Mesendoderm (in vitro differentiated cells): ENCODE data around the gene C10orf120.

ENCODE experiments used
- DNase-seq: peaks from one replicate; pipeline ENCODE4 v3.0.0; 2013
- H2AK5ac ChIP-seq: 2 replicates; pipeline ENCODE4 v1.6.1; 2013; ENCODE audit warnings: low read length, inconsistent platforms
- H2BK120ac ChIP-seq: 2 replicates; pipeline ENCODE4 v1.6.1; 2013; ENCODE audit warnings: low read depth, mild to moderate bottlenecking, low read length, moderate library complexity, mixed read lengths
- H2BK15ac ChIP-seq: replicated peaks from 2 replicates; pipeline ENCODE4 v1.6.1; 2013; ENCODE audit warnings: low read depth, mild to moderate bottlenecking, moderate library complexity
- H2BK5ac ChIP-seq: 2 replicates; pipeline ENCODE4 v1.6.1; 2013; ENCODE audit warnings: low read length, inconsistent platforms
- H3K18ac ChIP-seq: 2 replicates; pipeline ENCODE4 v1.6.1; 2013; ENCODE audit warnings: mild to moderate bottlenecking, low read length, mixed read lengths
- H3K23ac ChIP-seq: one replicate; pipeline ENCODE4 v1.6.1; 2013; ENCODE audit warnings: low read length
- H3K27ac ChIP-seq: 2 replicates; pipeline ENCODE4 v1.5.1; 2013; ENCODE audit warnings: low read depth, mild to moderate bottlenecking, inconsistent platforms, low read length, moderate library complexity
- H3K27me3 ChIP-seq: 2 replicates; pipeline ENCODE4 v1.6.1; 2013; ENCODE audit warnings: low read length, control low read depth, mild to moderate bottlenecking, inconsistent platforms; ENCODE audit not compliant: insufficient read depth, poor library complexity
- H3K36me3 ChIP-seq: 2 replicates; pipeline ENCODE4 v1.6.1; 2013; ENCODE audit warnings: low read length, inconsistent platforms; ENCODE audit not compliant: control insufficient read depth, insufficient read depth
- H3K4ac ChIP-seq: one replicate; pipeline ENCODE4 v1.6.1; 2013; ENCODE audit warnings: low read depth, mild to moderate bottlenecking, low read length, moderate library complexity
- H3K4me1 ChIP-seq: 2 replicates; pipeline ENCODE4 v1.6.1; 2013; ENCODE audit warnings: low read depth, low read length, inconsistent platforms; ENCODE audit not compliant: control insufficient read depth
- H3K4me2 ChIP-seq: 2 replicates; pipeline ENCODE4 v1.6.1; 2013; ENCODE audit warnings: low read length
- H3K4me3 ChIP-seq: 2 replicates; pipeline ENCODE4 v1.5.1; 2013; ENCODE audit warnings: mild to moderate bottlenecking, low read length
- H3K56ac ChIP-seq: one replicate; pipeline ENCODE4 v1.6.1; 2013; ENCODE audit warnings: low read length
- H3K79me1 ChIP-seq: 2 replicates; pipeline ENCODE4 v1.6.1; 2013; ENCODE audit warnings: low read length, inconsistent platforms
- H3K79me2 ChIP-seq: 2 replicates; pipeline ENCODE4 v1.6.1; 2013; ENCODE audit warnings: mild to moderate bottlenecking, low read length; ENCODE audit not compliant: control insufficient read depth, insufficient read depth
- H3K9ac ChIP-seq: 2 replicates; pipeline ENCODE4 v1.6.1; 2013; ENCODE audit warnings: low read length, inconsistent platforms
- H4K5ac ChIP-seq: one replicate; pipeline ENCODE4 v1.6.1; 2013; ENCODE audit warnings: low read length
- H4K8ac ChIP-seq: one replicate; pipeline ENCODE4 v1.6.1; 2013; ENCODE audit warnings: low read depth, mild to moderate bottlenecking, control low read depth, low read length, moderate library complexity
- WGBS: extraction: QIAGEN DNeasy Blood & Tissue Kit; methylation state at CpG from one replicate; pipeline ENCODE4 v1.1.7; 2013; ENCODE audit warnings: low lambda C conversion rate, missing lambda C conversion rate; ENCODE audit not compliant: insufficient coverage; ENCODE audit errors: extremely low coverage; 5-methylcytosine and 5-hydroxymethylcytosine counted together

C10orf120 gene

GRCh38 chr10:122725006-122725405 lies 25.4 kb upstream of the C10orf120 start:
- Histone ChIP-seq H3K27ac (no peak overlapping the region), H4K8ac (no peak overlapping the region), H3K23ac (no peak overlapping the region), H2BK5ac (no peak overlapping the region), H3K4me1 (no peaks in the 10 kb centered on the region), H3K4ac (no peak overlapping the region), H3K36me3 (no peaks in the 10 kb centered on the region), H3K79me1 (no peaks in the 10 kb centered on the region), H2BK120ac (no peak overlapping the region), H2AK5ac (no peak overlapping the region), H3K56ac (no peak overlapping the region), H3K9ac (no peak overlapping the region), H3K4me3 (no peak overlapping the region), H3K4me2 (no peak overlapping the region), H3K18ac (no peak overlapping the region), H4K5ac (no peak overlapping the region), H2BK15ac (no peak overlapping the region), H3K79me2 (no peaks in the 10 kb centered on the region), H3K27me3 (no peaks in the 10 kb centered on the region)
- no peak for DNase-seq
- 100% methylated on average over 1 of the region's 1 CpG for WGBS

GRCh38 chr10:122721111-122721510 lies 21.5 kb upstream of the C10orf120 start:
- no peak overlapping the region for H3K23ac ChIP-seq
- no peak overlapping the region for H2BK120ac ChIP-seq
- H2BK5ac ChIP-seq, result no peak overlapping the region
- no peak overlapping the region for H3K56ac ChIP-seq
- no peaks in the 10 kb centered on the region for H3K79me1 ChIP-seq
- H3K79me2 ChIP-seq, result no peaks in the 10 kb centered on the region
- H3K4me1 ChIP-seq, result no peaks in the 10 kb centered on the region
- H3K4ac ChIP-seq, result no peak overlapping the region
- no peak overlapping the region for H3K27ac ChIP-seq
- no peak overlapping the region for H4K8ac ChIP-seq
- H4K5ac ChIP-seq, result no peak overlapping the region
- H3K4me2 ChIP-seq, result no peak overlapping the region
- no peak overlapping the region for H3K4me3 ChIP-seq
- no peak overlapping the region for H2AK5ac ChIP-seq
- no peak overlapping the region for H3K9ac ChIP-seq
- H3K36me3 ChIP-seq, result no peaks in the 10 kb centered on the region
- no peak overlapping the region for H2BK15ac ChIP-seq
- H3K18ac ChIP-seq, result no peak overlapping the region
- DNase-seq, result no peak
- H3K27me3 ChIP-seq, result no peaks in the 10 kb centered on the region
- WGBS, result no CpG with 5 or more reads among the region's 3 CpGs

DNA sequence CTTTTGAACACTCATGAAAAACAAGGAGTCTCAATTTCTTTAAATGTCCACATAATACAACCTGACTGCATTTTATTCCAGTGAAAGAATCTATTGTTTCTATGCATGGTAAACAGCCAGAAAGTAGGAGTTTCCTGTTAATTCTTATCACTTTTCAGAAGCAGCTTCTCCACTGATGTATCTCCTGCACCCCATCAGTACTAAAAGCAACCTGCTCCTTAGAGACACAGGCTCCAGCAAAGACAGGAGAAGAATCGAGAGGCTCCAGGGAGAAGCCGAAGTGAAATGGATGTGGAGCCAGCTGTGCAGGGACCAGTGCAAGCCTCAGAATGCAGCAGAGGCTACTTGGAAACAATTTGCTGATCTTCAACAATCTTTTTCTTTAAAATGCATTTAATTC lies 16.4 kb upstream of the C10orf120 start:
- H3K79me2 ChIP-seq, result no peaks in the 10 kb centered on the region
- H4K8ac ChIP-seq, result no peak overlapping the region
- H4K5ac ChIP-seq, result no peak overlapping the region
- no peak overlapping the region for H3K4me3 ChIP-seq
- H2AK5ac ChIP-seq, result no peak overlapping the region
- H3K23ac ChIP-seq, result no peak overlapping the region
- no peak overlapping the region for H2BK120ac ChIP-seq
- no peak overlapping the region for H3K56ac ChIP-seq
- no peak for DNase-seq
- H3K4me1 ChIP-seq, result no peaks in the 10 kb centered on the region
- H3K18ac ChIP-seq, result no peak overlapping the region
- no CpG with 5 or more reads among the region's 2 CpGs for WGBS
- no peaks in the 10 kb centered on the region for H3K27me3 ChIP-seq
- no peak overlapping the region for H2BK5ac ChIP-seq
- no peaks in the 10 kb centered on the region for H3K79me1 ChIP-seq
- no peaks in the 10 kb centered on the region for H3K36me3 ChIP-seq
- no peak overlapping the region for H2BK15ac ChIP-seq
- no peak overlapping the region for H3K9ac ChIP-seq
- no peak overlapping the region for H3K4me2 ChIP-seq
- H3K27ac ChIP-seq, result no peak overlapping the region
- H3K4ac ChIP-seq, result no peak overlapping the region

- Histone ChIP-seq H3K4ac (no peak overlapping the region), H3K79me2 (no peaks in the 10 kb centered on the region), H3K79me1 (no peaks in the 10 kb centered on the region), H3K9ac (no peak overlapping the region), H3K18ac (no peak overlapping the region), H3K23ac (no peak overlapping the region), H2BK15ac (no peak overlapping the region), H3K27me3 (no peaks in the 10 kb centered on the region), H2AK5ac (no peak overlapping the region), H3K56ac (no peak overlapping the region), H3K27ac (no peak overlapping the region), H3K4me1 (no peaks in the 10 kb centered on the region), H3K4me2 (no peak overlapping the region), H2BK5ac (no peak overlapping the region), H3K4me3 (no peak overlapping the region), H3K36me3 (no peaks in the 10 kb centered on the region), H4K8ac (no peak overlapping the region), H2BK120ac (no peak overlapping the region), H4K5ac (no peak overlapping the region)
- WGBS, result no CpG with 5 or more reads among the region's 9 CpGs
- no peak for DNase-seq
Observed at GRCh38 chr10:122715576-122715975, 15.9 kb upstream of the C10orf120 start.

DNA sequence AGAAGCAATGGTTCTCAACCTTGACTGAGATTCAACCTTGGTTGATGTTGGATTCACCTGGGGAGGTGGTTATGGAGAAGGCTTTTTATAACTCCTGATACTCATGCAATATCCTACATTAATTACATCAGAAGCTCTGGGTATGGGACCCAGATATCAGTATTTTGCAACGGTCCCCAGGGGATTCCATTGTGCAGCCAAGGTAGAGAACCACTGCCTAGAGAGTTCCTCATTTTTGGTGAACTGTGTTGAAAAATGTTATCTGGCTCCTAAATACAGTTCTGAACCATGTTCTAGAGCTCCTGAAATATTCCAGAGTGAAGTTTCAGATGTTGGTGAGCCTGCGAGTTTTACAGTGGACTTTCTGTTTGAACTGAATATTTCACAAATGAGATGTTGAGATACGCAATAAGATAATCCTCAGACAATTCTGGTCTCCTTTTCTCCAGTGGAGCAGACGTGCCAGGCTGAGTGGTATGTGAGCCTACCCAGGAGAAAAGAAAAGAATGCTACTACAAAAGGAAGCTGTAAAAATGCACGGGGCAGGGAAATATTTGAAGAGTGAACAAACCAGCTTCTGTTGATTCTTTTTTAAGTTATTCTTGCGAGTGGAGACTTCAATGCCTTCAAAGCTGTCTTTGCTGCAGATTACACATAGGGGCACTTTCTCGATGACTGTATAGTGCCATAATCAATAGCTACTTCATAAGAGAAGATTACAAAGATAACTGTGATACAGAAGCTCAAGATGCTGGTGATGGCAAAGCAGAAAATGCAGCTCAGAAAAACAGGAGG lies 13.6 kb upstream of the C10orf120 start:
- H3K79me1 ChIP-seq, result no peaks in the 10 kb centered on the region
- no peaks in the 10 kb centered on the region for H3K4me1 ChIP-seq
- no peak overlapping the region for H2AK5ac ChIP-seq
- WGBS, result no CpG with 5 or more reads among the region's 7 CpGs
- DNase-seq, result no peak
- no peak overlapping the region for H2BK120ac ChIP-seq
- no peak overlapping the region for H4K8ac ChIP-seq
- H3K27ac ChIP-seq, result no peak overlapping the region
- H3K4me3 ChIP-seq, result no peak overlapping the region
- H3K4ac ChIP-seq, result no peak overlapping the region
- no peak overlapping the region for H3K18ac ChIP-seq
- H3K79me2 ChIP-seq, result no peaks in the 10 kb centered on the region
- H4K5ac ChIP-seq, result no peak overlapping the region
- no peak overlapping the region for H2BK5ac ChIP-seq
- no peak overlapping the region for H2BK15ac ChIP-seq
- no peaks in the 10 kb centered on the region for H3K27me3 ChIP-seq
- H3K23ac ChIP-seq, result no peak overlapping the region
- no peaks in the 10 kb centered on the region for H3K36me3 ChIP-seq
- H3K4me2 ChIP-seq, result no peak overlapping the region
- no peak overlapping the region for H3K56ac ChIP-seq
- H3K9ac ChIP-seq, result no peak overlapping the region

DNA sequence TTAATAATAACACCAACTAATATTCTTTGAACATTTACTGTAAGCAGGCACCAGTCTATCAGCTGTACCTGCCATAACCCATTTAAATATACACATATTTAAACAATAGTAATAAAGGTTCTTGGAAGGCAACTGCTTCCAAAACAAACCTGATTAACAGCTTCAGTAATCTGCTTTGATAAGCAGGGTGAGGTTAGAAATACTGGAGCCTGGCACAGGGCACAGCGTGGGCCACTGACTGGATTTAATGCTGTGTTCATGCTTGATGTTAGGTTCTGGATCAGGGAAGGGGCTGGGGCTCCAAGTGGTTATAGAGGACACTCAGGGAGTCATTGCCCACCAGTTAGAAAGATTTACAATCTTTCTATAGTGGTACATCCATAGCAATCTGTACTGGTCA lies 10.9 kb upstream of the C10orf120 start:
- Histone ChIP-seq H3K79me2 (no peaks in the 10 kb centered on the region), H3K4ac (no peak overlapping the region), H3K4me2 (no peak overlapping the region), H4K8ac (no peak overlapping the region), H2BK120ac (no peak overlapping the region), H4K5ac (no peak overlapping the region), H2AK5ac (no peak overlapping the region), H3K4me3 (no peak overlapping the region), H3K36me3 (no peaks in the 10 kb centered on the region), H3K27ac (no peak overlapping the region), H3K18ac (no peak overlapping the region), H3K23ac (no peak overlapping the region), H2BK5ac (no peak overlapping the region), H3K4me1 (no peaks in the 10 kb centered on the region), H3K56ac (no peak overlapping the region), H3K27me3 (no peaks in the 10 kb centered on the region), H3K79me1 (no peaks in the 10 kb centered on the region), H3K9ac (no peak overlapping the region), H2BK15ac (no peak overlapping the region)
- DNase-seq, result no peak
- WGBS, result no CpG with 5 or more reads among the region's 1 CpG
